MM.1S (cell line): Measurements from ENCODE around the gene TTLL9.

Source experiments
- CTCF ChIP-seq: fragments of 300-600 bp; sonication (generic); IDR thresholded peaks from 2 replicates; pipeline ENCODE4 v1.5.1; 2016; ENCODE audit warnings: antibody characterized with exemption, low read length, mixed read lengths
- EZH2 ChIP-seq: fragments of 300-600 bp; sonication (generic); optimal IDR thresholded peaks from 2 replicates; pipeline ENCODE3; 2017; ENCODE audit warnings: low read depth, mild to moderate bottlenecking, antibody characterized with exemption, low read length, mixed read lengths

- TF ChIP-seq CTCF: no peak
- TF ChIP-seq EZH2: no peak
These were observed 27.1 kb downstream of the TTLL9 start for GRCh38 chr20:31897541-31897940.
